SU-DHL-6 (cell line): ENCODE results near the gene CMSS1.

Experiments used
- H2AFZ ChIP-seq: fragments of 200-600 bp; sonication (generic); 2 replicates; pipeline ENCODE4 v1.6.1; 2014; ENCODE audit warnings: low read depth, mild to moderate bottlenecking, moderate library complexity, mixed read lengths, antibody characterized with exemption, low read length; ENCODE audit not compliant: severe bottlenecking
- H3F3A ChIP-seq: fragments of 200-600 bp; shearing (Covaris generic); 2 replicates; pipeline ENCODE4 v1.6.0; 2016; ENCODE audit warnings: antibody characterized with exemption, mild to moderate bottlenecking; ENCODE audit not compliant: insufficient read depth
- H3K27ac ChIP-seq: fragments of 200-600 bp; sonication (generic); 2 replicates; pipeline ENCODE4 v1.5.1; 2016; ENCODE audit warnings: low read depth, mild to moderate bottlenecking, low read length, moderate library complexity, mixed read lengths
- H3K27me3 ChIP-seq: fragments of 200-600 bp; sonication (generic), shearing (Covaris generic); 2 replicates; pipeline ENCODE4 v1.6.0; 2014; ENCODE audit warnings: mild to moderate bottlenecking, low read length
- H3K36me3 ChIP-seq: fragments of 200-600 bp; sonication (generic); 2 replicates; pipeline ENCODE4 v1.6.1; 2014; ENCODE audit warnings: mild to moderate bottlenecking, low read length, mixed read lengths
- H3K4me2 ChIP-seq: fragments of 300-600, 200-600 bp; shearing (Covaris generic), sonication (generic); 2 replicates; pipeline ENCODE4 v1.6.0; 2014; ENCODE audit warnings: low read length, low read depth, mild to moderate bottlenecking; ENCODE audit not compliant: poor library complexity, severe bottlenecking
- H3K4me3 ChIP-seq: fragments of 200-600 bp; sonication (generic); 2 replicates; pipeline ENCODE4 v1.5.1; 2014; ENCODE audit warnings: antibody characterized with exemption, low read length, mild to moderate bottlenecking, mixed read lengths; ENCODE audit not compliant: insufficient read depth, poor library complexity, severe bottlenecking
- H3K79me2 ChIP-seq: fragments of 200-600 bp; sonication (generic); 2 replicates; pipeline ENCODE4 v1.6.1; 2014; ENCODE audit warnings: mild to moderate bottlenecking, low read length, moderate library complexity; ENCODE audit not compliant: insufficient read depth
- H3K9ac ChIP-seq: fragments of 200-600 bp; sonication (generic); 2 replicates; pipeline ENCODE4 v1.7.0; 2014; ENCODE audit warnings: mild to moderate bottlenecking, low read length
- H3K9me2 ChIP-seq: fragments of 200-600 bp; sonication (generic); replicated peaks from 2 replicates; pipeline ENCODE4 v1.6.1; 2014; ENCODE audit warnings: low read length; ENCODE audit not compliant: insufficient read depth
- H3K9me3 ChIP-seq: fragments of 200-600 bp; sonication (generic); 2 replicates; pipeline ENCODE4 v1.6.1; 2014; ENCODE audit warnings: low read length, mixed read lengths; ENCODE audit not compliant: insufficient read depth
- H4K20me1 ChIP-seq: fragments of 200-600 bp; sonication (generic); 2 replicates; pipeline ENCODE4 v1.6.1; 2014; ENCODE audit warnings: low read depth, mild to moderate bottlenecking, antibody characterized with exemption, low read length, moderate library complexity, mixed read lengths
- CTCF ChIP-seq: fragments of 200-600 bp; sonication (generic); IDR thresholded peaks from one replicate; pipeline ENCODE4 v1.5.1; 2017; ENCODE audit warnings: antibody characterized with exemption, mild to moderate bottlenecking, low read length, moderate library complexity; ENCODE audit not compliant: insufficient read depth, poor library complexity, severe bottlenecking
- EZH2phosphoT487 ChIP-seq: fragments of 200-600 bp; sonication (generic), shearing (Covaris generic); conservative IDR thresholded peaks from 2 replicates; pipeline ENCODE4 v1.6.1; 2018; ENCODE audit warnings: mild to moderate bottlenecking, antibody characterized with exemption, low read length, moderate library complexity, mixed read lengths

Gene CMSS1

GRCh38 chr3:99918715-99919114, 101.1 kb downstream of the CMSS1 start:
- Histone ChIP-seq H3K9me3 (no peaks in the 10 kb centered on the region), H3K27me3 (no peaks in the 10 kb centered on the region), H3K9ac (no peak overlapping the region), H3K4me3 (no peak overlapping the region), H3K36me3 (no peaks in the 10 kb centered on the region), H3K4me2 (no peak overlapping the region), H3K79me2 (no peaks in the 10 kb centered on the region), H4K20me1 (no peaks in the 10 kb centered on the region), H3F3A (no peaks in the 10 kb centered on the region), H2AFZ (no peak overlapping the region), H3K27ac (no peak overlapping the region), H3K9me2 (no peaks in the 10 kb centered on the region)
- TF ChIP-seq EZH2phosphoT487 (no peak), CTCF (no peak)

- Histone ChIP-seq H3K27ac (no peak overlapping the region), H2AFZ (no peak overlapping the region), H3F3A (no peaks in the 10 kb centered on the region)
Observed at GRCh38 chr3:99919694-99920093, 102.0 kb downstream of the CMSS1 start.

GRCh38 chr3:99920481-99921376, 103.1 kb downstream of the CMSS1 start:
- Histone ChIP-seq H4K20me1 (no peaks in the 10 kb centered on the region), H3K36me3 (no peaks in the 10 kb centered on the region), H2AFZ (no peak overlapping the region), H3K9me3 (no peaks in the 10 kb centered on the region), H3K79me2 (no peaks in the 10 kb centered on the region), H3K9ac (no peak overlapping the region), H3K27ac (no peak overlapping the region), H3F3A (no peaks in the 10 kb centered on the region), H3K4me3 (no peak overlapping the region), H3K9me2 (no peaks in the 10 kb centered on the region), H3K27me3 (no peaks in the 10 kb centered on the region), H3K4me2 (no peak overlapping the region)
- TF ChIP-seq EZH2phosphoT487 (no peak), CTCF (no peak)

More at GRCh38 chr3:99919694-99920093, 102.0 kb downstream of the CMSS1 start:
- no peaks in the 10 kb centered on the region for H3K79me2 ChIP-seq
- no peak overlapping the region for H3K4me3 ChIP-seq
- no peaks in the 10 kb centered on the region for H3K27me3 ChIP-seq
- TF ChIP-seq EZH2phosphoT487 (no peak), CTCF (no peak)
- H3K36me3 ChIP-seq, result no peaks in the 10 kb centered on the region
- H3K9me2 ChIP-seq, result no peaks in the 10 kb centered on the region
- no peaks in the 10 kb centered on the region for H3K9me3 ChIP-seq
- H4K20me1 ChIP-seq, result no peaks in the 10 kb centered on the region
- no peak overlapping the region for H3K9ac ChIP-seq
- H3K4me2 ChIP-seq, result no peak overlapping the region
